ENCODE data around the gene ADIPOQ.

GRCh38 chr3:186847437-186847836, 4.9 kb downstream of the ADIPOQ start:
- TF ChIP-seq ZNF184 (tag by site-specific recombination; IDR thresholded peaks at IDR 0.05) (no peak), ZNF416 (tag by site-specific recombination; IDR thresholded peaks at IDR 0.05) (no peak), CTCF (tag by site-specific recombination; IDR thresholded peaks at IDR 0.05) (no peak), REST (tag by site-specific recombination; IDR thresholded peaks at IDR 0.05) (no peak), ZNF530 (tag by site-specific recombination; IDR thresholded peaks at IDR 0.05; ENCODE audit: low read depth) (no peak)

Measured in HEK293 (cell line).